Activated CD4-positive, alpha-beta memory T cell treated with anti-CD3 and anti-CD28 coated beads, Interleukin-2, amount 10 ng/mL, durations not matched to agents 7 days and 5 days (primary cell): ENCODE results near the gene GPBAR1. TPM values are rescaled to one million over a fixed set of nuclear protein-coding genes. Genes with fewer than 3 reads are reported as not detected.

Experiments
- CTCF ChIA-PET: fragments of 350-600 bp; sonication (Branson Sonifier 250); formaldehyde crosslinking; loops from one replicate; lab custom pipeline; 2021; ENCODE audit warnings: antibody characterized with exemption, inconsistent platforms; lab: Charles Lee
- POLR2A ChIA-PET: fragments of 350-600 bp; sonication (Branson Sonifier 250); formaldehyde crosslinking; loops from one replicate; lab custom pipeline; 2021; ENCODE audit warnings: antibody characterized with exemption; lab: Charles Lee
- DNase-seq: peaks from one replicate; pipeline ENCODE4 v3.0.0-alpha.2; 2020
- H3K27ac Mint-ChIP-seq: one replicate; pipeline ENCODE4 v1.8.0; 2021; ENCODE audit warnings: mild to moderate bottlenecking, mixed read lengths
- H3K27me3 Mint-ChIP-seq: one replicate; pipeline ENCODE4 v1.8.0; 2021; ENCODE audit warnings: mixed read lengths
- H3K36me3 Mint-ChIP-seq: one replicate; pipeline ENCODE4 v1.8.0; 2021; ENCODE audit warnings: low read depth, mixed read lengths
- H3K4me1 Mint-ChIP-seq: one replicate; pipeline ENCODE4 v1.8.0; 2021; ENCODE audit warnings: mixed read lengths
- H3K4me3 Mint-ChIP-seq: one replicate; pipeline ENCODE4 v1.8.0; 2021; ENCODE audit warnings: mild to moderate bottlenecking, mixed read lengths
- H3K9me3 Mint-ChIP-seq: one replicate; pipeline ENCODE4 v1.8.0; 2021; ENCODE audit warnings: mixed read lengths
- total RNA-seq, 2 experiments: library from RNA; stranded (reverse); gene quantifications; one replicate each; pipeline ENCODE4 v1.2.3, GENCODE V29; 2021

The GPBAR1 gene
- total RNA-seq, result under 1 TPM; 0.68 to 0.75 TPM

GRCh38 chr2:218260742-218261422 lies at the start of gene GPBAR1:
TSS of gene GPBAR1 (plus strand) at chr2:218261015. CDS start at chr2:218262725, 1,710 bp downstream.
- ChIA-PET CTCF (interaction anchor here (0.6 kb wide), 1 partner anchor 28 kb away, joined by 3 read pairs; no protein-coding TSS in a partner anchor), POLR2A (interaction anchor here (0.6 to 1.5 kb wide), 3 partner anchors 9 to 512 kb away, joined by 3 to 5 read pairs (median 4); partner anchors contain the start of genes AAMP and PNKD)
- Mint-ChIP-seq H3K27ac (peak within 1 kb of the TSS; percentile 59), H3K9me3 (no peaks in the 10 kb centered on the region), H3K4me1 (peaks cover 42% of the 10 kb centered on the region), H3K4me3 (no peak within 1 kb of the TSS), H3K36me3 (peaks cover 23% of the 10 kb centered on the region), H3K27me3 (no peaks in the 10 kb centered on the region)
- no peak for DNase-seq

GRCh38 chr2:218214116-218214515 lies 46.7 kb upstream of the GPBAR1 start:
- ChIA-PET POLR2A (interaction anchor here (9.9 kb wide), 1 partner anchor 16 kb away, joined by 260 read pairs; no protein-coding TSS in a partner anchor), CTCF (no interaction called here)
- no peak overlapping the region for H3K27ac Mint-ChIP-seq
- DNase-seq, result no peak
- H3K4me3 Mint-ChIP-seq, result no peak overlapping the region
- H3K9me3 Mint-ChIP-seq, result peaks cover 7% of the 10 kb centered on the region
- H3K4me1 Mint-ChIP-seq, result peaks cover 18% of the 10 kb centered on the region
- H3K27me3 Mint-ChIP-seq, result peaks cover 13% of the 10 kb centered on the region
- peaks cover 31% of the 10 kb centered on the region for H3K36me3 Mint-ChIP-seq

GRCh38 chr2:218216336-218216673 lies 44.5 kb upstream of the GPBAR1 start:
- Mint-ChIP-seq H3K36me3 (peaks cover 47% of the 10 kb centered on the region), H3K4me3 (peak overlapping the region; percentile 93), H3K27me3 (no peaks in the 10 kb centered on the region), H3K9me3 (no peaks in the 10 kb centered on the region), H3K4me1 (peaks cover 36% of the 10 kb centered on the region), H3K27ac (peak overlapping the region; percentile 92)
- ChIA-PET CTCF (interaction anchor here (0.8 to 2.3 kb wide), 9 partner anchors 9 to 71 kb away, joined by 3 to 12 read pairs (median 4); no protein-coding TSS in a partner anchor), POLR2A (interaction anchor here (0.6 to 9.9 kb wide), 15 partner anchors 9 to 181 kb away, joined by 3 to 260 read pairs (median 4); partner anchors contain the start of genes AAMP, CXCR1 and PNKD)
- no peak for DNase-seq

- CTCF ChIA-PET, result interaction anchor here (0.8 to 2.3 kb wide), 9 partner anchors 8 to 70 kb away, joined by 3 to 12 read pairs (median 4); no protein-coding TSS in a partner anchor
- Mint-ChIP-seq H3K4me1 (peaks cover 41% of the 10 kb centered on the region), H3K27me3 (no peaks in the 10 kb centered on the region), H3K9me3 (no peaks in the 10 kb centered on the region), H3K27ac (peak within 1 kb of the TSS; percentile 92), H3K4me3 (peak within 1 kb of the TSS; percentile 93), H3K36me3 (peaks cover 52% of the 10 kb centered on the region)
- POLR2A ChIA-PET, result interaction anchor here (0.7 to 9.9 kb wide), 15 partner anchors 9 to 180 kb away, joined by 3 to 260 read pairs (median 4); partner anchors contain the start of genes AAMP, CXCR1 and PNKD
- DNase-seq, result peak; percentile 96
Observed at GRCh38 chr2:218216674-218217359, 44.0 kb upstream of the GPBAR1 start, which contains the start of gene ARPC2. TSS of gene ARPC2 (plus strand) at chr2:218217189. CDS start at chr2:218217471, 282 bp downstream.

- Mint-ChIP-seq H3K9me3 (no peaks in the 10 kb centered on the region), H3K36me3 (peaks cover 53% of the 10 kb centered on the region), H3K4me3 (peak overlapping the region; percentile 93), H3K27ac (peak overlapping the region; percentile 92), H3K27me3 (no peaks in the 10 kb centered on the region), H3K4me1 (peaks cover 49% of the 10 kb centered on the region)
- peak; percentile 74 for DNase-seq
- CTCF ChIA-PET, result interaction anchor here (1.0 to 6.2 kb wide), 6 partner anchors 11 to 69 kb away, joined by 3 to 62 read pairs (median 6); no protein-coding TSS in a partner anchor
- POLR2A ChIA-PET, result interaction anchor here (1.0 to 9.9 kb wide), 11 partner anchors 12 to 442 kb away, joined by 3 to 260 read pairs (median 6); partner anchors contain the start of genes AAMP, BCS1L, CXCR1 and PNKD
Observed at GRCh38 chr2:218217360-218218267, 43.2 kb upstream of the GPBAR1 start.

- no peaks in the 10 kb centered on the region for H3K9me3 Mint-ChIP-seq
Observed at GRCh38 chr2:218218268-218219185, 42.3 kb upstream of the GPBAR1 start.

GRCh38 chr2:218219934-218220333 lies 40.9 kb upstream of the GPBAR1 start:
- ChIA-PET CTCF (interaction anchor here (1.1 to 6.2 kb wide), 6 partner anchors 10 to 177 kb away, joined by 3 to 62 read pairs (median 6); partner anchors contain the start of genes AAMP, CXCR1 and PNKD), POLR2A (interaction anchor here (0.6 to 9.9 kb wide), 10 partner anchors 10 to 490 kb away, joined by 3 to 260 read pairs (median 6); partner anchors contain the start of gene CXCR1)
- H3K4me1 Mint-ChIP-seq, result peaks cover 68% of the 10 kb centered on the region
- no peaks in the 10 kb centered on the region for H3K9me3 Mint-ChIP-seq
- no peak for DNase-seq
- peak overlapping the region; percentile 93 for H3K4me3 Mint-ChIP-seq
- peak overlapping the region; percentile 92 for H3K27ac Mint-ChIP-seq
- H3K36me3 Mint-ChIP-seq, result peaks cover 77% of the 10 kb centered on the region
- no peaks in the 10 kb centered on the region for H3K27me3 Mint-ChIP-seq

More at GRCh38 chr2:218218268-218219185, 42.3 kb upstream of the GPBAR1 start:
- H3K36me3 Mint-ChIP-seq, result peaks cover 63% of the 10 kb centered on the region
- peaks cover 58% of the 10 kb centered on the region for H3K4me1 Mint-ChIP-seq
- H3K27me3 Mint-ChIP-seq, result no peaks in the 10 kb centered on the region
- peak overlapping the region; percentile 92 for H3K27ac Mint-ChIP-seq
- ChIA-PET CTCF (interaction anchor here (1.6 to 6.2 kb wide), 3 partner anchors 11 to 52 kb away, joined by 5 to 62 read pairs (median 24); partner anchors contain the start of genes AAMP and PNKD), POLR2A (interaction anchor here (0.7 to 9.9 kb wide), 10 partner anchors 11 to 958 kb away, joined by 3 to 260 read pairs (median 4); partner anchors contain the start of genes AAMP, BCS1L, CNPPD1 and PNKD)
- H3K4me3 Mint-ChIP-seq, result peak overlapping the region; percentile 93
- peak; percentile 62 for DNase-seq

- Mint-ChIP-seq H3K27ac (peak overlapping the region; percentile 92), H3K9me3 (no peaks in the 10 kb centered on the region), H3K27me3 (no peaks in the 10 kb centered on the region), H3K4me1 (peaks cover 75% of the 10 kb centered on the region), H3K4me3 (peak overlapping the region; percentile 93), H3K36me3 (peaks cover 87% of the 10 kb centered on the region)
- no peak for DNase-seq
- POLR2A ChIA-PET, result interaction anchor here (0.8 to 9.9 kb wide), 9 partner anchors 9 to 179 kb away, joined by 3 to 260 read pairs (median 4); partner anchors contain the start of genes CTDSP1 and CXCR1
- CTCF ChIA-PET, result interaction anchor here (0.9 to 6.2 kb wide), 8 partner anchors 9 to 176 kb away, joined by 3 to 62 read pairs (median 4); partner anchors contain the start of gene CXCR1
Observed at GRCh38 chr2:218221000-218221399, 39.8 kb upstream of the GPBAR1 start.

- Mint-ChIP-seq H3K4me1 (peaks cover 85% of the 10 kb centered on the region), H3K9me3 (no peaks in the 10 kb centered on the region), H3K4me3 (peak overlapping the region; percentile 93), H3K27ac (peak overlapping the region; percentile 92), H3K27me3 (no peaks in the 10 kb centered on the region), H3K36me3 (peaks cover 91% of the 10 kb centered on the region)
- POLR2A ChIA-PET, result interaction anchor here (1.4 to 9.9 kb wide), 6 partner anchors 7 to 174 kb away, joined by 3 to 260 read pairs (median 6); no protein-coding TSS in a partner anchor
- peak; percentile 32 for DNase-seq
- CTCF ChIA-PET, result interaction anchor here (4.6 to 6.2 kb wide), 2 partner anchors 7 to 35 kb away, joined by 24 to 62 read pairs; no protein-coding TSS in a partner anchor
Observed at GRCh38 chr2:218223046-218223445, 37.8 kb upstream of the GPBAR1 start.

GRCh38 chr2:218224186-218224585 lies 36.6 kb upstream of the GPBAR1 start:
- no peaks in the 10 kb centered on the region for H3K9me3 Mint-ChIP-seq
- POLR2A ChIA-PET, result interaction anchor here (0.8 kb wide), 1 partner anchor 10 kb away, joined by 5 read pairs; no protein-coding TSS in a partner anchor
- H3K4me3 Mint-ChIP-seq, result peak overlapping the region; percentile 93

More at GRCh38 chr2:218224186-218224585, 36.6 kb upstream of the GPBAR1 start:
- Mint-ChIP-seq H3K36me3 (peaks cover 91% of the 10 kb centered on the region), H3K4me1 (peaks cover 94% of the 10 kb centered on the region), H3K27me3 (no peaks in the 10 kb centered on the region), H3K27ac (peak overlapping the region; percentile 66)
- CTCF ChIA-PET, result interaction anchor here (3.0 to 6.2 kb wide), 2 partner anchors 6 to 33 kb away, joined by 10 to 62 read pairs; no protein-coding TSS in a partner anchor
- no peak for DNase-seq
